Ectodermal cell (in vitro differentiated cells): ENCODE data around the gene CSF2.

Experiments
- H3K27ac ChIP-seq: 2 replicates; pipeline ENCODE4 v1.7.0; 2013; ENCODE audit warnings: mild to moderate bottlenecking, low read depth, low read length; ENCODE audit not compliant: insufficient read depth, poor library complexity, severe bottlenecking
- H3K27me3 ChIP-seq: 2 replicates; pipeline ENCODE4 v1.7.0; 2013; ENCODE audit warnings: mild to moderate bottlenecking, low read length; ENCODE audit not compliant: insufficient read depth, control insufficient read depth, poor library complexity, severe bottlenecking
- H3K36me3 ChIP-seq: one replicate; pipeline ENCODE4 v1.7.0; 2013; ENCODE audit warnings: low read length; ENCODE audit not compliant: control insufficient read depth, insufficient read depth
- H3K4me1 ChIP-seq: one replicate; pipeline ENCODE4 v1.7.0; 2013; ENCODE audit warnings: low read length; ENCODE audit not compliant: control insufficient read depth, insufficient read depth
- H3K4me3 ChIP-seq: 2 replicates; pipeline ENCODE4 v1.7.0; 2013; ENCODE audit warnings: low read depth, low read length, control low read depth; ENCODE audit not compliant: insufficient read depth
- H3K9me3 ChIP-seq: 2 replicates; pipeline ENCODE4 v1.7.0; 2013; ENCODE audit warnings: mild to moderate bottlenecking, low read length, moderate library complexity; ENCODE audit not compliant: control insufficient read depth
- WGBS, 2 experiments: methylation state at CpG; one replicate each; pipeline ENCODE4 v1.1.7; 2013; ENCODE audit warnings: missing lambda C conversion rate in 2 of 2; 5-methylcytosine and 5-hydroxymethylcytosine counted together

The CSF2 gene

GRCh38 chr5:132069561-132069960, 4.0 kb upstream of the CSF2 start:
- no peaks in the 10 kb centered on the region for H3K9me3 ChIP-seq
- no peak overlapping the region for H3K27ac ChIP-seq
- H3K4me1 ChIP-seq: no peaks in the 10 kb centered on the region
- H3K36me3 ChIP-seq: no peaks in the 10 kb centered on the region
- no peak overlapping the region for H3K4me3 ChIP-seq
- 92 to 95% methylated on average over 10 of the region's 10 CpGs for WGBS, 2 experiments
- H3K27me3 ChIP-seq: no peaks in the 10 kb centered on the region

- no peak overlapping the region for H3K4me3 ChIP-seq
- no peaks in the 10 kb centered on the region for H3K27me3 ChIP-seq
- no peaks in the 10 kb centered on the region for H3K36me3 ChIP-seq
- H3K27ac ChIP-seq: no peak overlapping the region
- no peaks in the 10 kb centered on the region for H3K4me1 ChIP-seq
- 90 to 93% methylated on average over 3 of the region's 3 CpGs for WGBS, 2 experiments
- no peaks in the 10 kb centered on the region for H3K9me3 ChIP-seq
Measured at GRCh38 chr5:132069994-132070393, 3.6 kb upstream of the CSF2 start.

GRCh38 chr5:132070460-132071337, 2.9 kb upstream of the CSF2 start:
- Histone ChIP-seq H3K4me1 (no peaks in the 10 kb centered on the region), H3K36me3 (no peaks in the 10 kb centered on the region), H3K27ac (no peak overlapping the region), H3K9me3 (no peaks in the 10 kb centered on the region), H3K4me3 (no peak overlapping the region), H3K27me3 (no peaks in the 10 kb centered on the region)
- 93% methylated on average over 13 of the region's 13 CpGs for WGBS, 2 experiments

GRCh38 chr5:132071338-132071707, 2.3 kb upstream of the CSF2 start:
- Histone ChIP-seq H3K27me3 (no peaks in the 10 kb centered on the region), H3K27ac (no peak overlapping the region), H3K36me3 (no peaks in the 10 kb centered on the region), H3K4me1 (no peaks in the 10 kb centered on the region), H3K4me3 (no peak overlapping the region), H3K9me3 (no peaks in the 10 kb centered on the region)
- 81 to 85% methylated on average over 2 of the region's 2 CpGs for WGBS, 2 experiments

GRCh38 chr5:132072070-132072469, 1.5 kb upstream of the CSF2 start:
- Histone ChIP-seq H3K4me1 (no peaks in the 10 kb centered on the region), H3K4me3 (no peak overlapping the region), H3K27me3 (no peaks in the 10 kb centered on the region), H3K36me3 (no peaks in the 10 kb centered on the region), H3K27ac (no peak overlapping the region), H3K9me3 (no peaks in the 10 kb centered on the region)
- 92 to 97% methylated on average over 4 of the region's 4 CpGs for WGBS, 2 experiments

- Histone ChIP-seq H3K36me3 (no peaks in the 10 kb centered on the region), H3K27me3 (no peaks in the 10 kb centered on the region), H3K27ac (no peak overlapping the region), H3K4me1 (no peaks in the 10 kb centered on the region), H3K9me3 (no peaks in the 10 kb centered on the region), H3K4me3 (no peak overlapping the region)
- 82 to 92% methylated on average over 2 of the region's 2 CpGs for WGBS, 2 experiments
Measured at GRCh38 chr5:132072528-132072927, 1.1 kb upstream of the CSF2 start.

GRCh38 chr5:132074091-132074771, 642 bp downstream of the CSF2 start:
- Histone ChIP-seq H3K4me1 (no peaks in the 10 kb centered on the region), H3K9me3 (no peaks in the 10 kb centered on the region), H3K27me3 (no peaks in the 10 kb centered on the region), H3K36me3 (no peaks in the 10 kb centered on the region), H3K27ac (no peak overlapping the region), H3K4me3 (no peak overlapping the region)
- WGBS, 2 experiments: 93 to 96% methylated on average over 7 of the region's 7 CpGs

- 83% methylated on average over 16 of the region's 16 CpGs for WGBS, 2 experiments
- H3K4me3 ChIP-seq: no peak overlapping the region
- no peaks in the 10 kb centered on the region for H3K9me3 ChIP-seq
- no peaks in the 10 kb centered on the region for H3K27me3 ChIP-seq
- H3K27ac ChIP-seq: no peak overlapping the region
- H3K36me3 ChIP-seq: no peaks in the 10 kb centered on the region
- no peaks in the 10 kb centered on the region for H3K4me1 ChIP-seq
Measured at GRCh38 chr5:132074772-132075718, 1.5 kb downstream of the CSF2 start.

- Histone ChIP-seq H3K36me3 (no peaks in the 10 kb centered on the region), H3K9me3 (no peaks in the 10 kb centered on the region), H3K4me3 (no peak overlapping the region), H3K4me1 (no peaks in the 10 kb centered on the region), H3K27me3 (no peaks in the 10 kb centered on the region), H3K27ac (no peak overlapping the region)
- 88 to 96% methylated on average over 2 of the region's 2 CpGs for WGBS, 2 experiments
Measured at GRCh38 chr5:132075719-132076077, 2.1 kb downstream of the CSF2 start.
